Measurements from ENCODE around the gene ECHS1. TPM values are rescaled to one million over a fixed set of nuclear protein-coding genes. Genes with fewer than 3 reads are reported as not detected.

The ECHS1 gene
- 60.6 and 65.6 TPM in 2 replicates for total RNA-seq

DNA sequence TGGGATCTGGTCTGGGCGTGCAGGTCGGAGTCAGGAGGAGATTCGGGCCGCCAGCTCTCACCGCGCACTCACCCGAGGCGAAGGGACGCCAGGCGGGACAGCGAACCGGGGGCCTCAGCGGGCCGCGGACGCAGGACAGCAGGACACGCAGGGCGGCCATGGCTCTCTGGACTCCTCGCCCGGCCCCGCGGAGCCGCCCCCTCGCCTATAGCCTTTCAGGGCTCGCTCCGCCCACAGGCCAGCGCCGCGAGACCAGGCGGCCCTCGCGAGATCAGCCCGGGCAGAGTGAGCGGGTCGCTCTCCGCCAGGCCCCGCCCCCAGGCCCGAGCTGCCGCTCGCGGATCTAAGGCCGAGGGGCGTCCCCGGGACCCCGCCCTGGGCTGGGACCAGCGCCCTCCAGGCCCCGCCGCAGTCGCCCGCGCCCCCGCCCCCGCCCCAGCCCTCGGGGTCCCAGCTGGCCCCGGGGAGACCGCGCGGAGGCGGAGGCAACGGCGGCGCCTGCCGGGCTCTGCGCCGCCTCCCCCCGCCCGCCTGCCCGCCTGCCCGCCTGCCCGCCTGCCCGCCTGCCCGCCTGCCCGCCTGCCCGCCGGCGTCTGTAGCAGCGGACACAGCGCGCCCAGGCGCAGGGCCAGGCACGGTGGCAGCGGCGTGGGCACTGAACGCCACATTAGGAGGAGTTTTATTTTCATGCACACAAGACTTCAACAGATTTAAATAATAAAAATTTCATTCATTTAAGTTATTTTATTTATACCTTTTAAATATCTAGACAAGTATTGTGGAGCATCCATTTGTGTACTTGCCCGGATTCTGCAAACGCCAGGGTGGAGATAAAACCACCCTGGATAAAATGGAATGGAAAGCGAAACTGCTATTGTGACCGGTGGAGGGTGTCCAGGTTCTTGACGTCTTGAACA is at the start of gene ECHS1:
Gene ECHS1, minus strand, starts transcription at position 181 of the 917 bp plus-strand sequence. Its CDS starts 21 bp downstream, at position 160.

DNA sequence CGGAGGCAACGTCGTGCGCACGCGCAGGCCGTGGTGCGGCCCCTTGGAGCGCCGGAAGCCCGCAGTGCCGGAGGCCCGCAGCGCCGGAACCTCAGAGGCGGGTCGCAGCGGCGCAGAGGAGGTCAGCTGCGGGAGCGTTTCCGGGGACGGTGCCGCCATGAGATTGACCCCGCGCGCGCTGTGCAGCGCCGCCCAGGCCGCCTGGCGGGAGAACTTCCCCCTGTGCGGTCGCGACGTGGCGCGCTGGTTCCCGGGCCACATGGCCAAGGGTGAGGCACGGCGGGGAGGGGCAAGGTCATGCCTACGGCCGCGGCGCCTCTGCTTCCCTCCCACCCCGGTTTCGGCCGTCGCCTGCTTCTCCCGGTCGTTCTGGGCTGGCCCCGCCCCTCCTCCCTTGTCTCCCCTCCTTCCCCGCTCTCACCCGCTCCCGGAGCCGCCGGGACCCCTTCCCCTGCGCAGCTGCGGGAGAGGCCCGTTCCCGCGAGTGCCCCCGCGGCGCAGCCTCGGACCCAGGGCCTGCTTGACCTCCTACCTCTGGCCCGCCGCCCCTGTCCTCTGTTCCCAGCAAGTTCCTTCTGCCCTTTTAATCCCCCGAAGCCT is 21.0 kb upstream of the ECHS1 start, which contains the start of gene MTG1:
Gene MTG1, plus strand, starts transcription at position 94 of the 600 bp plus-strand sequence. Its CDS starts 64 bp downstream, at position 158.

DNA sequence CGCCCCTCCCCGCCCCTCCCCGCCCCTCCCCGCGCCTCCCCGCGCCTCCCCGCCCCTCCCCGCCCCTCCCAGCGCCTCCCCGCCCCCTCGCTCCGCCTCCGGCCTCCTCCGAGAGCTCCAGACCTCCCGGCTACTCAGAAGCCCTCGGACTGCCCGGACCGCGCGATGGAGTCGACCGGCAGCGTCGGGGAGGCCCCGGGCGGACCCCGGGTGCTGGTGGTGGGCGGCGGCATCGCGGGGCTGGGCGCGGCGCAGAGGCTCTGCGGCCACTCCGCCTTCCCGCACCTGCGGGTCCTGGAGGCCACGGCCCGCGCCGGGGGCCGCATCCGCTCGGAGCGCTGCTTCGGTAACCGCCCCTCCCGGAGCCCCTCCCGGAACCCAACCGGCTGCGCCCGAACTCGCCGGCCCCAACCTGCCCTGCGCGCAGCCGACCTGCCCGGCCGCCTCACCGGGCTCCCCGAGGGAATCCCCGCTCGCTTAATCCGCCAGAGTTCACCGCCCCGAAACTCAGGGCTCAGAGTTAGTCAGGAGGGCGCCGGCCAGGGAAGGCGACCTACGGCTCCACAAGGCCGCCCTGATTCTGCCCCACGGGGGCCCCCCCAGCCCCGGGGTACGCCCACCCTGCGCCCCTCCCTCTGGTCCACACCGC is 6.1 kb upstream of the ECHS1 start, which contains the start of gene PAOX:
Gene PAOX, plus strand, starts transcription at position 111 of the 649 bp plus-strand sequence. Its CDS starts 55 bp downstream, at position 166.

DNA sequence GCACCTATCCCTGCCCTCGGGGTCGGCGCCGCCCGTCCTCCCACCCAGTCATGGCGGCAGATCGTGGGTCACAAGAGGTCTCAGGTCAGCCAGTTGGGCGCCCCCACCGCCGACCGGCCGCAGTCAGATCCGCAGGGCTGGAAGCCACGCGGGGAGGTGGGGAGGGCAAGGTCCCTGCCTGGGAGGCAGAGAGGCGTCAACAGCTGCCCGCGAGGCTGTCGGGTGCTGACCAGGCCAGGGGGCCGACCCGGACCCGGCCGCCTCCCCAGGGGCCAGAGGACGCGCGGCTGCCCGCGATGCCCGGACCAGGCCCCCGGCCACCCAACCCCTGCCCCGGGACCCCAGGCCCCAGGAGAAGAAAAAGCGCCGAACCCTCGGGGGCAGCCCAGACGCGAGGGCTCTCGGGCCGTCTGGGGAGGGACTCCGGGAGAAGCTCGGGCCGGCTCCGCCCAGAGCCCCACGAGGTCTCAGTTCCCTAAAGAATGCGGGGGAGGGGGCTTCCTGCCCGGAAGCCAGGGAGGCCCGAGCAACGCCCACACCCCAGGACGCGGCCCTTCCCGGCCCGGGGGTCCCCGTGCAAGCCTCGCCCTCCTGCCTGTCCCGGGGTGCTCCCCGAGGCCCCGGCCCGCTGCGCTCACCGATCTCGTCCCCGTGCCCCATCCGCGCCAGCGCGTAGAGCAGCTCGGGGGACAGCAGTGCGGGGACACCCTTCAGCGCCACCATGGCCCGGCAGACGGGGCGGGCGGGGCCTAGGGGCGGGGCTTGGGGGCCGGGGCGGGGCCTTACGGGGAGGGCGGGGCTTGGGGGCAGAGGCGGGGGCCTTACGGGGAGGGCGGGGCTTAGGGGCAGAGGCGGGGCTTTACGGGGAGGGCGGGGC is 15.6 kb downstream of the ECHS1 start, which contains the start of gene FUOM:
Gene FUOM, minus strand, starts transcription at position 735 of the 877 bp plus-strand sequence. Its CDS starts 12 bp downstream, at position 723.

DNA sequence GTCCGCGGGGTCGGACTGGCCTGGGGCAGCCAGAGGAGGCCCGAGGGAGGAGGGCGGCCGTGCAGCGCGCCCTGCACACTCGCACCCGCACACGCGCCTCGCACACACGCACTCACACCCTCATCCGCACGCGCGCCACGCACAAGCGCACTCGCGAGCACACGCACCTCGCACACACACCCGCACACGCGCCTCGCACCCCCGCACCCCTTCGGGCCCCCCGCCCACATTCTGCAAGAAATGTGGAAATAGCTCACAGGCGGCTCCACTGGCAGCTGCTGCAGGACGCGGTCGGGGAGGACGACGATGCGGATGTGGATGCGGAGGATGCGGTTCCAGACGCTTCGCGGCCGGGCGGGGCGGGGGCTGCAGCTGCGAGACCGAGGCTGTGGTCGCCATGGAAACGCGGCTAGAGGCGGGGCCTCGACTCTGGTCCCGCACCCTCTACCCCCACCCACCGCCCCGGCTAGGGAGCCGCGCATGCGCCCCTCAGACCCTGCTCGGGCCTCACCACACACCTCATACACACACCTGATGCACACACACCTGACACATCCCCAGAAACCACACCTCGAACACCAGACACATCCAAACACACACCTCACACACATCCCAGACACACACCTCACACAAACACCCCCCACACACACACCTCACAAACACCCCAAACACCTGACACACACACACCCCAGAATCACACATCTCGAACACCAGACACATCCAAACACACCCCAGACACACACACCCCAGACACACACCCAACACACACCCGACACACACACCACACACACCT is 36.4 kb downstream of the ECHS1 start, which contains the start of gene CALY:
Gene CALY, minus strand, starts transcription at position 320 of the 793 bp plus-strand sequence. CDS start 7,907 bp downstream, outside the sequence.

Other genes with a start within 250 kb of the ECHS1 start
- 0.12 and 0.26 TPM in 2 replicates for gene KNDC1, start 213.1 kb downstream of the ECHS1 start, total RNA-seq
- not detected in 2 replicates for gene UTF1, start 143.1 kb downstream of the ECHS1 start, total RNA-seq
- not detected in 2 replicates for gene VENTX, start 135.5 kb downstream of the ECHS1 start, total RNA-seq
- 0.87 and 1.3 TPM in 2 replicates for gene ADAM8, start 96.5 kb downstream of the ECHS1 start, total RNA-seq
- gene TUBGCP2, start 64.5 kb downstream of the ECHS1 start, total RNA-seq = 66.4 and 71.7 TPM in 2 replicates
- gene ZNF511, start 64.4 kb downstream of the ECHS1 start, total RNA-seq = 18.4 and 21.8 TPM in 2 replicates
- gene CALY, start 36.5 kb downstream of the ECHS1 start, total RNA-seq = not detected in 2 replicates
- gene PRAP1, start 26.0 kb downstream of the ECHS1 start, total RNA-seq = not detected in 2 replicates
- 6.1 and 9.5 TPM in 2 replicates for gene FUOM, start 15.3 kb downstream of the ECHS1 start, total RNA-seq
- 4.2 and 5.4 TPM in 2 replicates for gene PAOX, start 5.9 kb upstream of the ECHS1 start, total RNA-seq
- gene MTG1, start 20.8 kb upstream of the ECHS1 start, total RNA-seq = 19.3 and 23.1 TPM in 2 replicates
- gene SPRN, start 51.3 kb upstream of the ECHS1 start, total RNA-seq = 0.12 and 0.13 TPM in 2 replicates
- gene SCART1, start 80.6 kb upstream of the ECHS1 start, total RNA-seq = 3.3 TPM in 2 replicates
- gene CYP2E1, start 154.0 kb upstream of the ECHS1 start, total RNA-seq = 0.40 and 0.56 TPM in 2 replicates
- 0.19 TPM in 1 of 2 replicates, not detected in the other for gene SYCE1, start 192.2 kb upstream of the ECHS1 start, total RNA-seq